GM19238 (cell line): ENCODE measurements around the gene INO80D.
A peak's percentile ranks its signal among the peaks of the same experiment; 100 is the strongest.
"Not testable (repeated sequence)": the region's sequence is repeated elsewhere in the genome, so short reads cannot be mapped to it uniquely, and the experiment has no call there.

Experiments used
- DNase-seq: peaks from one replicate; pipeline ENCODE4 v3.0.0; 2011; ENCODE audit warnings: low spot score; ENCODE audit not compliant: insufficient read length

INO80D gene

DNA sequence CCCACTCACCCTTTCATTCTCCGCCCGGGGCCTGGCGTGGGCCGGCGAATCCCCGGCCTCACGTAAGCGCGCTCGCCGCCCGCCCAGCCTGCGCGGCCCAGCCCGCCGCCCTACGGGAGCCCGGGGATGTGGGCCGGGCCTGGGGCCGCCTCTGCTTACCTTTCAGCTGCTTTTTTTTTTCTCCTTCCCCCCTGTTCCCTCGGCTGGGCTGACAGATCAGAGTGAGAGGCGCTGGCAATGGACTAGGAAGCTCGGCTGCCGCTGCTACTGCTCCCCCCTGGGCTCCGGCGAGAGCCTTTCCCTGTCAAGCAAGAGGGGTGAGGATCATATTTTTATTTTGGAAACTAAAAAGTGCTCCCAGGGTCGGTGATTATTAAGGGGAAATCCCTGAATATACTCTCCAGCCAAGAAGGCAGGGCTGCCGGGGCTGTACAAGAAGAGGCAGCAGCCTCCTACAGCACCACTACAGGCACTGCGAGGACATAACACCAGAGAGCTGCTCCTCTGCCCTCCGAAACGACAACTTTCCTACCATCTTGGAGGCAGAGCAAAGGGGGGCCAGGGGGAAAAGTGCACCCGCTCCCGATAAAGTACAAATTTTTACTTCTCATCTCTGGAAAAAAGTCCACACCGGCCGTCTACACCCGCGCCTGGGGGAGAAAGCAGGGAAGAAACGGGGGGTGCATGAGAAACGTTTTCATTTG, at the start of gene INO80D:
TSS of gene INO80D (minus strand) at position 433 of the 704 bp plus-strand sequence. CDS start 23,158 bp downstream, outside the sequence.
- DNase-seq: peak; percentile 67

DNA sequence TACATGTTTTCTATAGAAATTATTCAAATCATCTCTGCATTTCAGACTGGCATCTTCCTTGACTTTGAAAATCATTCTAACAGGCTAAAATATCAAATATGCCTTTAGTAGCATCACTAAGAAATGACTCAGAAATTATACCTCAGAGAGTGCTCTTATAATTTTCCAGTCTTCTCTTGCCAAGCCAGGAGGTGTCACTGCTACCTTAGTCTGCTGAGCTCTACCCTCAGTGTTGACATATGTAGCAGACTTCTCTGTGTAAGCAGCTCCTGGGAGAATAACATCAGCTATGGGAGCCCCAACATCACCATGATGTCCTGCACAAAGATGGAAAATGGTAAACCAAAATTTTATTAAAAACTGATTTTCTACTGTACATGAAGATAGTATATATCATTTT, 41.7 kb upstream of the INO80D start:
- DNase-seq: no peak

- no peak for DNase-seq
These were observed 39.9 kb upstream of the INO80D start for GRCh38 chr2:206125901-206126300.

- DNase-seq: not testable (repeated sequence)
These were observed 36.6 kb upstream of the INO80D start for GRCh38 chr2:206122569-206122968.

DNA sequence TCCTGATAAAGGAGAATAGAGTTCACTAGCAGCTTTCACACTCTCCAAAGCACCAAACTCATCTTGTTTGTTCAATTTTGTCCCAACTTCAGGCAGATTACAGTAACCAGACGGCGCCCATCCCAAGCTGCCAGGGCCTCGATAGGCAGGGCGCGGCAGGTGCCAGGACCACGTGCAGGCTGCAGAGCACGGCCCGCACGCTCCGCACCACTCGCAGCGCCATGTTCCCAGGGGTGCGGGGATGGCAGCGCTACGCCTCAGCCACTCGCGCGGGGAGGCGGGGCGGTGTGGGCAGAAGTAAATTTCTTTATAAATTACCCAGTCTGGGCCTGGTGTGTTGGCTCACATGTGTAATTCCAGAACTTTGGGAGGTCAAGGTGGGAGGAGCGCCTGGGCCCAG, 30.3 kb upstream of the INO80D start:
- DNase-seq: no peak

DNA sequence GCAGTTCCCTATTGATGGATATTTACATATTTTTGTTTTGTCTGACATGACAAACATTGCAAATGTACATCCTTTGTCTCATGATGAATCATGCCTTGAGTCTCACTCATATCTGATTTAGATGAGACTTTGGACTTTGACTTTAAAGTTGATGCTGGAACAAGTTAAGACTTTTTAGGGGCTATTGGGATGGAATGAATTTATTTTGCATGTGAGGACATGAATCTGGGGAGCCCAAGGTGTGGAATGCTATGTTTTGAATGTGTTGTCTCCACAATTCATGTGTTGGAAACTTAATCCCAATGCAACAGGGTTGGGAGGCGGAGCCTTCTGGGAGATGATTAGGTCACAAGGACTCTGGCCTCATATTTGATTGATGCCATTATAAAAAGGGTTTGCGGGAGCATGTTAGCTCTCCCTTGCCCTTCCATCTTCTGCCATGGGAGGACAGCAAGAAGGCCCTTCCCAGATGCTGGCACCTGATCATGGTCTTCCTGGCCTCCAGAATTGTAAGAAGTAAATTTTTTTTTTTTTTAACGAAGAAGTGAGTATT, 29.1 kb upstream of the INO80D start:
- no peak for DNase-seq

DNA sequence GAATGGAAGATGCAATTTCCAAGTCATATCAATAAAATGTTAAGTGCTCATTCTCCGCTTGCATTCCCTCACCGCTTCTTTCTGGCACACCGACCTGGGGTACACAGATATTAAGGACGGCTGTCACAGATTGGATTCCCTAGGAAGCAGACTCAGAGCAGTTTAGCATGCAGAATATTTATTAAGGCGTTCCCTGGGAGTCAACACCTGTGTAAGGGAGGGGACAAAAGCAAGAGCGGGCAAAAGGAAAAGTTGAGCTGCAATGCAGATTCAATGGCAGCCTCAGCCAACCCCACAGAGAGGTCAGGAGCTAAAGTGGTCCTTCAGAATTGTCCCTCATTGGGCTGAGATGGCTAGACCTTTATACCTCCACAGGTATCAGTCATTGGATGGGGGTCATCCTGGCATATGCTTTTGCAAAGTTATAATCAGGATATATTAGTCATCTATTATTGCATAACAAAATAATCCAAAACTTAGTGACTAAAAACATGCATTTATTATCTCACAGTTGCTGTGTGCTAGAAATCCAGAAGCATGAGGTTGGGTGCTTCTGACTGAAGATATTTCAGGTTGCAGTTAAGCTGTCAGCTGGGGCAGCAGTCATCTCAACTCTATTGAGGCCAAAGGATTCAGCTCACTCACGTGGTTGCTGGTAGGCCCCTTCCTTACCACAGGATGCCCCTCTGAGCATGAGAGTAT, 27.0 kb upstream of the INO80D start:
- no peak for DNase-seq

DNA sequence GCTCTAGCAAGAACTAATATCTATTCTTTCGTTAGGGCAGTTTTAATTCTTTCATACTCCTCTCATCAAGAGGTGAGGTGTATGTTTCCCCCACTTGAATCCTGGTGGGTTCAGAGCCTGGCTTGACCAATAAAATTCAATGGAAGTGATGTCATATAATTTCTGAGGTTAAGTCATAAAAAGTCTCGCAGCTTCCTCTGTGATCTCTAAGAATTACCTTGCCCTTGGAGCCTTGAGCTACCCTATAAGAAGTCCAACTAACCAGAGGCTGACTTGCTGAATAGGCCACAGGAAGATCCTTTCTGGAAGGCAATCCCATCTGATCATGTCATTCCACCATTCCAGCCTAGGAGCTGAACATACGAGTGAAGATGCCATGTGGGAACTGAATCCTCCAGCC, 26.1 kb upstream of the INO80D start:
- no peak for DNase-seq

GRCh38 chr2:206108713-206109112, 22.7 kb upstream of the INO80D start:
- DNase-seq: no peak

DNA sequence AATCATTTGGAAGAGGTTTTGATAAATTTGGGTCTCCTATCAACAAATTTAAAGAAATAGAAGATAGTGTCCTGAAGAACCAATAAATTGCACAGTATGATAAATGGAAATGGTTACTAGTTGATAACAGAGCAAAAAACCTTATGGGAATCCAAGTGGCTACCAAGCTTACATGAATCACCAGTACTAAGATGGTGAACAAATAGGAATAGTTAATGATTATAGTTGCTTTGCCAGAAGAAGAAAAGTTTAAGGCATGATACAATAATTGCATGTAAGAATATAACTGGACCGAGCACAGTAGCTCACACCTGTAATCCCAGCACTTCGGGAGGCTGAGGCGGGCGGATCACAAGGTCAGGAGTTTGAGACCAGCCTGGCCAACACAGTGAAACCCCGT, 19.6 kb upstream of the INO80D start:
- no peak for DNase-seq

- DNase-seq: no peak
These were observed 19.1 kb upstream of the INO80D start for GRCh38 chr2:206105038-206105437.

DNA sequence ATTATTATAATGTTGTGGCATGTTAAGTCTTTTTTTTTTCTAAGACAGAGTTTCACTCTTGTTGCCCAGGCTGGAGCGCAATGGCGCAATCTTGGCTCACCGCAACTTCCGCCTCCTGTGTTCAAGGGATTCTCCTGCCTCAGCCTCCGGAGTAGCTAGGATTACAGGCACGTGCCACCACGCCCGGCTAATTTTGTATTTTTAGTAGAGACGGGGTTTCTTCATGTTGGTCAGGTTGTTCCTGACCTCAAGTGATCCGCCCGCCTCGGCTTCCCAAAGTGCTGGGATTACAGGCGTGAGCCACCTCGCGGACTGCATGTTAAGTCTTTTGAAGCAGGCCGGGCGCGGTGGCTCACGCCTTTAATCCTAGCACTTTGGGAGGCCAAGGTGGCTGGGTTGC, 12.9 kb upstream of the INO80D start:
- DNase-seq: not testable (repeated sequence)

DNA sequence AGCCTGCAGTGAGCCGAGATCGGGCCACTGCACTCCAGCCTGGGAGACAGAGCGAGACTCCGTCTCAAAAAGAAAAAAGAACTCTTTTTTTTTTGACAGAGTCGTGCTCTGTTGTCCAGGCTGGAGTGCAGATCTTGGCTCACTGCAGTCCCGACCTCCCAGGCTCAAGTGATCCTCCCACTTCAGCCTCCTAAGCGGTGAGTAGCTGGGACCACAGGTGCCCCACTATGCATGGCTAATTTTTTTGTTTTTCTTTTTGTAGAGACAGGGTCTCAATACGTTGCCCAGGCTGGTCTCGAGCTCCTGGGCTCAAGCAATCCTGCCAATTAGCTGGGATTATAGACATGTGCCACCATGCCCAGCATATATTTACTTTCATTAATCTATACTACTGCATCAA, 12.5 kb upstream of the INO80D start:
- no peak for DNase-seq

- no peak for DNase-seq
These were observed 10.9 kb upstream of the INO80D start for GRCh38 chr2:206096876-206097275.

- DNase-seq: no peak
These were observed 9.8 kb upstream of the INO80D start for GRCh38 chr2:206095536-206096332.

- no peak for DNase-seq
These were observed 6.3 kb upstream of the INO80D start for GRCh38 chr2:206092297-206092696.

DNA sequence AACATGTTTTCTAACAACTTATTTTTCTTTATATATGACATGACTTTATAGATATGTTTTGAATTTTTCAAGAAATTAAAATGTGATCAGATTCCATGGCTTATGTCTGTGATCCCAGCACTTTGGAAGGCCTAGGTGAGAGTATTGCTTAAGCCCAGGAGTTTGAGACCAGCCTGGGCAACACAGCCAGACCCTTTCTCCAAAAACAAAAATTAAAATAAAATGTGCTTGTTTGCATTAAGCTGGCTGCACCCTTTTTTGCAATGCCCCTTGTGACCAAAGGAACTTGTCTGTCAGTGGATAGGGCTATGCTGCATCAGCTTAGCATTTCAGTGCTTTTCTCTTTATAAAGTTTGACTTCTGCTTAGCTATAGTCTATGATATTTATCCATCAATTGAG, 2.3 kb upstream of the INO80D start:
- no peak for DNase-seq

- DNase-seq: no peak
These were observed 859 bp upstream of the INO80D start for GRCh38 chr2:206086716-206087350.

GRCh38 chr2:206084870-206085741, 868 bp downstream of the INO80D start:
- peak; percentile 25 for DNase-seq

- DNase-seq: no peak
These were observed 1.5 kb downstream of the INO80D start for GRCh38 chr2:206084439-206084869.
